ENCODE measurements around the gene CENPM. TPM values are rescaled to one million over a fixed set of nuclear protein-coding genes. Genes with fewer than 3 reads are reported as not detected.

The CENPM gene
- total RNA-seq, 4 donors from 2014 or later = 5.9 to 20.2 (median 9.1) TPM

- no peak for DNase-seq (ENCODE audit: low spot score in 2 of 2)
- H3K4me3 ChIP-seq (ENCODE audit: low read depth, poor library complexity, severe bottlenecking) = no peak overlapping the region
- 3 to 5% methylated on average over 27 to 35 of the region's 46 CpGs for WGBS, 2 donors
- intact Hi-C loops (cut with DNase I; ENCODE audit: low total_unique reads) = no loop called here
- no peak for TF ChIP-seq CTCF (IDR thresholded peaks at IDR 0.05)
- no peak for TF ChIP-seq POLR2A (IDR thresholded peaks at IDR 0.05)
These were observed 30.1 kb upstream of the CENPM start for GRCh38 chr22:41976961-41977566.

- TF ChIP-seq CTCF (IDR thresholded peaks at IDR 0.05) (no peak), POLR2A (IDR thresholded peaks at IDR 0.05) (no peak)
- peak overlapping the region; percentile 22 for H3K4me3 ChIP-seq (ENCODE audit: low read depth, poor library complexity, severe bottlenecking)
- no peak for DNase-seq (ENCODE audit: low spot score in 2 of 2)
- 2 to 16% methylated on average over 7 to 54 of the region's 72 CpGs for WGBS, 2 donors
- intact Hi-C loops (cut with DNase I; ENCODE audit: low total_unique reads) = no loop called here
These were observed 29.3 kb upstream of the CENPM start for GRCh38 chr22:41976070-41976901.

- WGBS, 2 donors = 48 to 57% methylated on average over 12 of the region's 12 CpGs
- TF ChIP-seq CTCF (IDR thresholded peaks at IDR 0.05) (no peak), POLR2A (IDR thresholded peaks at IDR 0.05) (no peak)
- intact Hi-C loops (cut with DNase I; ENCODE audit: low total_unique reads) = no loop called here
- H3K4me3 ChIP-seq (ENCODE audit: low read depth, poor library complexity, severe bottlenecking) = no peak overlapping the region
- DNase-seq (ENCODE audit: low spot score in 2 of 2) = no peak
These were observed 28.5 kb upstream of the CENPM start for GRCh38 chr22:41975299-41976069.

GRCh38 chr22:41974691-41975290, 27.8 kb upstream of the CENPM start:
- TF ChIP-seq POLR2A (IDR thresholded peaks at IDR 0.05) (no peak), CTCF (IDR thresholded peaks at IDR 0.05) (no peak)
- no peak for DNase-seq (ENCODE audit: low spot score in 2 of 2)
- 42 to 49% methylated on average over 10 of the region's 10 CpGs for WGBS, 2 donors
- intact Hi-C loops (cut with DNase I; ENCODE audit: low total_unique reads) = no loop called here
- no peak overlapping the region for H3K4me3 ChIP-seq (ENCODE audit: low read depth, poor library complexity, severe bottlenecking)

GRCh38 chr22:41971431-41971830, 24.5 kb upstream of the CENPM start:
- 83 to 84% methylated on average over 10 to 11 of the region's 11 CpGs for WGBS, 2 donors
- no peak for TF ChIP-seq CTCF (IDR thresholded peaks at IDR 0.05)
- no peak for TF ChIP-seq POLR2A (IDR thresholded peaks at IDR 0.05)
- no peak overlapping the region for H3K4me3 ChIP-seq (ENCODE audit: low read depth, poor library complexity, severe bottlenecking)
- DNase-seq (ENCODE audit: low spot score in 2 of 2) = no peak
- intact Hi-C loops (cut with DNase I; ENCODE audit: low total_unique reads) = no loop called here
